Mesodermal cell (in vitro differentiated cells): Measurements from ENCODE around the gene RRP9.
"Not testable (repeated sequence)": the region's sequence is repeated elsewhere in the genome, so short reads cannot be mapped to it uniquely, and the experiment has no call there.

ENCODE experiments used
- H3K27ac ChIP-seq: 2 replicates; pipeline ENCODE4 v1.7.0; 2013; ENCODE audit warnings: mild to moderate bottlenecking, low read depth, low read length, moderate library complexity; ENCODE audit not compliant: severe bottlenecking
- H3K36me3 ChIP-seq: 2 replicates; pipeline ENCODE4 v1.7.1; 2013; ENCODE audit warnings: mild to moderate bottlenecking, low read length, moderate library complexity; ENCODE audit not compliant: control insufficient read depth, insufficient read depth
- H3K4me1 ChIP-seq: one replicate; pipeline ENCODE4 v1.7.1; 2013; ENCODE audit warnings: mild to moderate bottlenecking, low read length; ENCODE audit not compliant: insufficient read depth, control insufficient read depth, poor library complexity, severe bottlenecking
- H3K4me3 ChIP-seq: 2 replicates; pipeline ENCODE4 v1.7.0; 2013; ENCODE audit warnings: low read length, control low read depth, mild to moderate bottlenecking; ENCODE audit not compliant: insufficient read depth, poor library complexity, severe bottlenecking; ENCODE audit errors: extremely low read depth
- H3K9me3 ChIP-seq: 2 replicates; pipeline ENCODE4 v1.7.1; 2013; ENCODE audit warnings: mild to moderate bottlenecking, low read length, moderate library complexity; ENCODE audit not compliant: control insufficient read depth
- WGBS, 2 experiments: methylation state at CpG; one replicate each; pipeline ENCODE4 v1.1.5; 2013; ENCODE audit warnings: missing lambda C conversion rate in 2 of 2; ENCODE audit not compliant: insufficient coverage in 2 of 2; 5-methylcytosine and 5-hydroxymethylcytosine counted together

RRP9 gene

DNA sequence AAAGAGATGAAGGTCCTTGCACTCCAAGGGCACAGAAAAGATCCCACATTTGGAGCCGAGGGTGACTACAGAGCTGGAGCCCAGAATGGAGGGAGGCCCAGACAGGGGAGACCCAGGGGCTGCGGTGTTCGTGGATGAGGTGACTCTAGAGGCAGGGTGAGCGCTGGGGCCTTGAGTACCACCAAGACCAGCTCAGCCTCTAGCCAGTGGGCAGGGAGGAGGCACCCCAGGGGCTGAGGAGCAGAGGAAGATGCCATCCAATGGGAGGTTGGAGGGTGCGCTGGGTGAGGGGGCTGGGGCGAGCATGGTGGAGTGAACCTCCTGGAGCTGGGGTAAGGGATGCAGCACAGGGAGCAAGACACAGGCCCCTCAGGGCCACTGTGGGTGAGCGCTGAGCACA lies 13.3 kb downstream of the RRP9 start:
- no peaks in the 10 kb centered on the region for H3K4me1 ChIP-seq

DNA sequence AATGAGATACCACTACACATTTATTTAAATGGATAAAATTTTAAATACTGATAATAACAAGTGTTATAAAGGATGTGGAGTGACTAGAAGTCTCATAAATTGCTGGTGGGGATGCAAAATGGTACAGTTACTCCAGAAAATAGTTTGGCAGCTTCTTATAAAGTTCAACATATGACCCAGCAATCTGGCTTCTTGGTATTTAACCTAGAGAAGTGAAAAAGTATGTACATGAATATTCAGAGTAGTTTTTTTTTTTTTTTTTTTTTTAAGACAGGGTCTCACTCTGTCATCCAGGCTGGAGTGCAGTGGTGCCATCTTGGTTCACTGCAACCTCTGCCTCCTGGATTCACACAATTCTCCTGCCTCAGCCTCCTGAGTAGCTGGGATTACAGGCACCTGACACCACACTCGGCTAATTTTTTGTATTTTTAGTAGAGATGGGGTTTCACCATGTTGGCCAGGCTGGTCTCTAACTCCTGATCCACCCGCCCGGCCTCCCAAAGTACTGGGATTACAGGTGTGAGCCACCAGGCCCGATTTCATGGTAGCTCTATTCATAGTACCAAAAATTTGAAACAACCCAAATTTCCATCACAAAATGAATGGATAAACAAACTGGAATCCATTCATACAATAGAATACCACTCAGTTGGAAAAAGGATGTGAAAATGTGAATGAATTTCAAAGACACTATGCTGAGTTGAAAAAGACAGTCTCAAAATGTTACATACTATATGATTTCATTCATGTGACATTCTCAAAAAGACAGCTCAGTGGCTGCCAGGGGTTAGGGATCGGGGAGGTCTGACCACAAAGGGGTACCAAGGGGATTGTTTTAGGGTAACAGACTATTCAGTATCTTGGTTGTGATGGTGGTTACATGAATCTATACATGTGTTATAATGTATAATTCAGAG lies 14.4 kb downstream of the RRP9 start:
- Histone ChIP-seq H3K36me3 (peaks cover under 1% of the 10 kb centered on the region), H3K9me3 (no peaks in the 10 kb centered on the region), H3K4me3 (no peak overlapping the region), H3K27ac (no peak overlapping the region), H3K4me1 (no peaks in the 10 kb centered on the region)
- 92 to 100% methylated on average over 2 to 4 of the region's 5 CpGs for WGBS, 2 experiments

More for the DNA sequence above, 13.3 kb downstream of the RRP9 start:
- Histone ChIP-seq H3K4me3 (no peak overlapping the region), H3K36me3 (peaks cover 12% of the 10 kb centered on the region), H3K9me3 (no peaks in the 10 kb centered on the region), H3K27ac (no peak overlapping the region)
- WGBS, 2 experiments = 94% methylated on average over 3 to 6 of the region's 7 CpGs

DNA sequence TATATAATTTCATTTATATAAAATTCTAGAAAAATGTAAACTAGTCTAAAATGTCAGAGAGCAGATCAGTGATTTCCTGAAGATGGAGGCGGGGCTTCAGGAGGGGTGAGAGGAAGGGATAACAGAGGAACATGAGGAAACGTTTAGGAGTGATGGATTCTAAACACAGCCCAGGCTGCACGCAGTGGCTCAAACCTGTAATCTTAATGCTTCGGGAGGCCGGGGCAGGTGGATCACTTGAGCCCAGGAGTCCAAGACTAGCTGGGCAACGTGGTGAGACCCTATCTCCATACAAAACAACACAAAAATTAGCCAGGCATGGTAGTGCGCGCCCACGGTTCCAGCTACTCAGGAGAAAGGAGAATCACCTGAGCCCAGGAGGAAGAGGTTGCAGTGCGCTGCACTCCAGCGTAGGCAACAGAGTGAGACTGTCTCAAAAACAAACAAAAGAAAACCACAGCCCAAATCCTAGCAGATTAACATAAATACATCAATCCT lies 20.6 kb downstream of the RRP9 start:
- no peaks in the 10 kb centered on the region for H3K36me3 ChIP-seq
- no peaks in the 10 kb centered on the region for H3K9me3 ChIP-seq
- no peak overlapping the region for H3K27ac ChIP-seq
- WGBS, 2 experiments = 90 to 96% methylated on average over 8 to 9 of the region's 11 CpGs
- H3K4me3 ChIP-seq = no peak overlapping the region
- H3K4me1 ChIP-seq = no peaks in the 10 kb centered on the region

DNA sequence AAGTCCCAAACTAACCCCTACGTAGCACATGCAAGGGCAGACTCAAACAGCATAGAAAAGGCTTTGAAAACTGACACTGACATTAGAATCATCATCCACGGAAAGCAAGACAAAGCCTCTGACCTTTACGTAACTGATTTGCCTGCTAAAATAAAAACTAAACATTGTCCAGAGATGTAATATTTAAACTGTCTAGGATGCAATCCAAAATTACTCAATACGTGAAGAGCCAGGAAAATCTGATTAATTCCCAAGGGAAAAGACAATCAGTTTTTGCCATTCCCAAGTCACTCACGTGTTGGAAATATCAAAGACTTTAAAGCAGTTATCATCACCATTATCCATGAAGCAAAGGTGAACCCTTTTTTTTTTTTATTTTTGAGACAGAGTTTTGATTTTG lies 25.3 kb downstream of the RRP9 start:
- 67 to 75% methylated on average over 1 to 5 of the region's 5 CpGs for WGBS, 2 experiments
- no peaks in the 10 kb centered on the region for H3K36me3 ChIP-seq
- no peaks in the 10 kb centered on the region for H3K4me1 ChIP-seq
- no peak overlapping the region for H3K27ac ChIP-seq
- H3K9me3 ChIP-seq = no peaks in the 10 kb centered on the region
- H3K4me3 ChIP-seq = no peak overlapping the region

DNA sequence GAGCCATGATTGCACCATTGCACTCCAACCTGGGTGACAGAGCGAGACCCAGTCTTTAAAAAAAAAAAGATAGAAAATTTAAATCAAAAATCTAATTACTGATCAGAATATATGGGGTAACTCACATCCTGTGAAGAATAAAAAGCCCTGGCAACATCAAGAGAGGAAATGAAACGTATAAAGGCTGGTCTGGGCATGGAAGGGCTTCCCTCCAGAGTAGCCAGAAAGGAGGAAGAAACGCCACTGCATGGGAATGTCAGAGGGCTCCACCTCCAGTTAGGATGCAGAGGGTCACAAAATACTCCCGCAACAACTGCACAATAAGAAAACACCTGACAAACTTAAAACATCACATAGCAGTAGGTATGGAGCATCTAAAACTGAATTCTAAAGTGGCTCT lies 33.7 kb downstream of the RRP9 start:
- Histone ChIP-seq H3K4me1 (no peaks in the 10 kb centered on the region), H3K9me3 (no peaks in the 10 kb centered on the region), H3K4me3 (no peak overlapping the region), H3K36me3 (no peaks in the 10 kb centered on the region), H3K27ac (no peak overlapping the region)
- WGBS, 2 experiments = 100% methylated on average over 1 of the region's 4 CpGs

DNA sequence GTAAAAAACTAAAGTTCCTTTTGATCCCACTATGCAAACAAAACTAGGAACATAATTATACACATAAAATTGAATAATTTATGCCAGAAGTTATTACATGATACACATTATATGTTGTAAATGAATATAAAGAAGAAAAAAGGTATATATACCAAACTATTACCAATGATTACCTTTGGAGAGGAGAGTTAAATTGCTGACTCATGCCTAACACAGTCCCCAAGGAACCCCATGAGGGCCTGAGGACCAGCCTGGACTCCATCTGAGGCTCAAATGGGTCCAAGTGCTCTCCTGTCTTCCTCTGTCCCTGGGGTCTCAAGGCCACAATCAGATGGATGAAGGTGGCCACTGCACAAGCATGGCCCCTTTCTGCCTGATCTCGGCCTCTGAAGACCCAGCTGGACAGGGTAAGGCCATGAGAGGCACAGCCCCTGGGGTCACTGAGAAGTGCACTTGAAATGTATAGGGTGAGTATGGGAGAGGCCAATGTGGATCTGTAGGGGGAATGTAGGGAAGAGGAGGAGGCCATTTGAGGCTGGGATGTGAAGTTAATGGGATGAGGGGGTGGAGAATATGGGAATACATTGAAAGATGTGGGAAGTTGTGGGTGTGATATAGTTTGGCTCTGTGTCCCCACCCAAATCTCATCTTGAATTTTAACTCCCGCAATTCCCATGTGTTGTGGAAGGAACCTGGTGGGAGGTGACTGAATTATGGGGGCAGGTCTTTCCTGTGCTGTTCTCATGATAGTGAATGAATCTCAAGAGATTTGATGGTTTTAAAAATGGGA lies 37.5 kb downstream of the RRP9 start:
- H3K36me3 ChIP-seq = no peaks in the 10 kb centered on the region
- H3K4me1 ChIP-seq = no peaks in the 10 kb centered on the region
- no peaks in the 10 kb centered on the region for H3K9me3 ChIP-seq
- H3K4me3 ChIP-seq = no peak overlapping the region
- no peak overlapping the region for H3K27ac ChIP-seq
- 100% methylated on average over 1 of the region's 2 CpGs; no CpG with 5 or more reads in 1 of the 2 experiments for WGBS, 2 experiments

DNA sequence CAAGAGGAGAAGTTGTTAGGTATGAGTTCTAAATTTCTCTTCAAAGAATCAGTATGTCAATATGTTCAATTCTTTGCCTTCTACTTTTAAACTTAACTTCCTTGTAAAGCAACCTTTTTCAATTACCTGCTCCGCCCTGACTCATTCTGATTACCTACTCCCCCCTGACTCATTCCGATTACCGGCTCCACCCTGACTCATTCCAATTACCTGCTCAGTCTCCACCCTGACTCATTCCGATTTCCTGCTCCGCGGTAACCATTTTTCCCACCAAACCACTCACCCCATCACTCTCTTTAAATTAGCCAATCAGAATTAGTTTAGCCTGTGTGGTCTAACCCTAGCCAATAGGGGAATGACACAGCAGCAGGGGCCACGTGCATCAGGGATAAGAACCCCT lies 39.3 kb downstream of the RRP9 start:
- WGBS, 2 experiments = 60 to 79% methylated on average over 3 to 6 of the region's 7 CpGs
- H3K4me1 ChIP-seq = not testable (repeated sequence)

DNA sequence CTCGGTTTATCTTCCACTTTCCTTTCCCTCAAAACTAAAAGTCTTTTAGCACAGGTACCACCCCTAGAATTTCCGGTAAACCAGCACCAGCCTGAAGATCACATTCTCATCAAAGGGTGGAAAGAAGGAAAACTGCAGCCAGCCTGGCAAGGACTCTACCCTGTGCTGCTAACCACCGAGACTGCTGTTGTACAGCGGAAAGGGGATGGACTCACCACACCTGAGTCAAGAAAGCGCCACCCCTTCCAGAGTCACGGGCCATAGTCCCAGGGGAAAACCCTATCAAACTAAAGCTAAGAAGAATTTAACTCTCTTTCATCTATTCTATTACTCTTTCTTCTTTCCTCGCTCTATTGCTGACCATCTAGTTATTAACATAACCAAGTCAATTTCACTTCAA lies 41.7 kb downstream of the RRP9 start:
- H3K4me3 ChIP-seq, H3K36me3 ChIP-seq, H3K4me1 ChIP-seq, H3K27ac ChIP-seq, H3K9me3 ChIP-seq: not testable (repeated sequence)
- 72 to 87% methylated on average over 2 to 6 of the region's 7 CpGs for WGBS, 2 experiments

More for the DNA sequence above, 39.3 kb downstream of the RRP9 start:
- H3K27ac ChIP-seq, H3K36me3 ChIP-seq, H3K9me3 ChIP-seq, H3K4me3 ChIP-seq: not testable (repeated sequence)

DNA sequence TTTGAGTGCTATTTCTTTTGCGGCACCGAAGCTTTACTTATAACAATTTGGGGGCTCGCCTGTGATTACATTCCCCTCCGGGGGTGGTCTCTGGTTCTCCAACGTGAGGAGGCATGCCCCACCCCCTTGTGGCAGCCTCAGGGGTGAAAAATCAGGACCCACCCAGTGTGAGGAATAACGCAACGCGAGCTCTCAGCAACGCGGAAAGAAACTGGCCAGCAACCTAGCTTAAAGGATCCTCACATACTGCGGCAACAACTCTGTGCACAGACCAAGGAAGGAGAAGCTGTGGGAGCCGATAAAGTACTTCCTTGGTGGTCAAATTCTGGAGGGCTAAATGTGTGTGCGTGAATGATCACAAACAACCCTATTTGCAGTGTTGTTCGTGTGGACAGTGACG lies 44.3 kb downstream of the RRP9 start:
- Histone ChIP-seq H3K4me3 (no peak overlapping the region), H3K4me1 (no peaks in the 10 kb centered on the region), H3K36me3 (no peaks in the 10 kb centered on the region), H3K9me3 (no peaks in the 10 kb centered on the region), H3K27ac (no peak overlapping the region)
- WGBS, 2 experiments = 88% methylated on average over 6 to 10 of the region's 15 CpGs

DNA sequence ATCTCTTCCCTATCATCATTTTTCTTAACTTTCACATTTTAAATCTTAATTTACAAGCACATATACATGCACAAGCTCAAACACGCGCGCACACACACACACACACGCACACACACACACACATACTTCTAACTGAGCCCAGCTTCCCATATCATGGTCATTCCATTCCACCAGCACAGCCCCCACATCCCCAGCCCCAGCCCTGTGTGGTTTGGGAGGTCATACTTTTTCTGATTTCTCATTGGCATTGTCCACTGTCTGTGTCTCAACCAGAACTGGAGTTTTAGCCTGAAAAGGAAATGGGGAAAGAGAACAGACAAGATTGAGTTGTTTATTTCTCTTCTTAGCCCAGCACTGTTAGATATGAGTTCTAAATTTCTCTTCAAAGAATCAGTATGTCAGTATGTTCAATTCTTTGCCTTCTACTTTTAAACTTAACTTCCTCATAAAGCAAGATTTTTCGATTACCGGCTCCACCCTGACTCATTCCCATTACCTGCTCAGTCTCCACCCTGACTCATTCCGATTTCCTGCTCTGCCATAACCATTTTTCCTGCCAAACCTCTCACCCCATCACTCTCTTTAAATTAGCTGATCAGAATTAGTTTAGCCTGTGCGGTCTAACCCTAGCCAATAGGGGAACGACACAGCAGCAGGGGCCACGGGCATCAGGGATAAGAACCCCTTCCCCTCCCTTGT lies 44.9 kb downstream of the RRP9 start:
- no peak overlapping the region for H3K27ac ChIP-seq
- no peaks in the 10 kb centered on the region for H3K4me1 ChIP-seq
- no peaks in the 10 kb centered on the region for H3K9me3 ChIP-seq
- no peaks in the 10 kb centered on the region for H3K36me3 ChIP-seq
- H3K4me3 ChIP-seq = no peak overlapping the region
- WGBS, 2 experiments = 92 to 95% methylated on average over 7 to 10 of the region's 10 CpGs
